Measurements from ENCODE around the gene RRM1. TPM values are rescaled to one million over a fixed set of nuclear protein-coding genes. Genes with fewer than 3 reads are reported as not detected.

Gene RRM1
- total and polyA plus RNA-seq, 2 of the 13 experiments (the other 11 are each of a cell fraction or from before 2014, with no cell fraction given) = 17.3 to 108 TPM

DNA sequence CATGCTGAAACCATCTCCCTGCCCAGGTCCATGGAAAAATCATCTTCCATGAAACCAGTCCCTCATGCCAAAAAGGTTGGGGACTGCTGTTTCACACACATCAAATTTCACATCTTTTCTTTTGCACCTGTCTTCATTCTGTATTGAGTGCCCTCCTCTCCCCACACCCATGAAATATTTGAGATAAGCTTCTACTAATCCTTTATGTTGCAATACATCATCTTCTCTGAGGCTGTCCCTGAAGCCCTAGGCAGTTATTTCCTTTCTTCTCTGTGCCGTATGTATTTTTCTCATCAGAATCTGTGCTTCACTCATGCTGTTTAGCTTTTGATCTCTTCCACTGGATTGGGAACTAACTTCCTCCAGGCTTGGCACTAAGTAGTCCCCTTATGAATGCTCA, 40.0 kb upstream of the RRM1 start (continued):
- TF ChIP-seq, protein P1, sequence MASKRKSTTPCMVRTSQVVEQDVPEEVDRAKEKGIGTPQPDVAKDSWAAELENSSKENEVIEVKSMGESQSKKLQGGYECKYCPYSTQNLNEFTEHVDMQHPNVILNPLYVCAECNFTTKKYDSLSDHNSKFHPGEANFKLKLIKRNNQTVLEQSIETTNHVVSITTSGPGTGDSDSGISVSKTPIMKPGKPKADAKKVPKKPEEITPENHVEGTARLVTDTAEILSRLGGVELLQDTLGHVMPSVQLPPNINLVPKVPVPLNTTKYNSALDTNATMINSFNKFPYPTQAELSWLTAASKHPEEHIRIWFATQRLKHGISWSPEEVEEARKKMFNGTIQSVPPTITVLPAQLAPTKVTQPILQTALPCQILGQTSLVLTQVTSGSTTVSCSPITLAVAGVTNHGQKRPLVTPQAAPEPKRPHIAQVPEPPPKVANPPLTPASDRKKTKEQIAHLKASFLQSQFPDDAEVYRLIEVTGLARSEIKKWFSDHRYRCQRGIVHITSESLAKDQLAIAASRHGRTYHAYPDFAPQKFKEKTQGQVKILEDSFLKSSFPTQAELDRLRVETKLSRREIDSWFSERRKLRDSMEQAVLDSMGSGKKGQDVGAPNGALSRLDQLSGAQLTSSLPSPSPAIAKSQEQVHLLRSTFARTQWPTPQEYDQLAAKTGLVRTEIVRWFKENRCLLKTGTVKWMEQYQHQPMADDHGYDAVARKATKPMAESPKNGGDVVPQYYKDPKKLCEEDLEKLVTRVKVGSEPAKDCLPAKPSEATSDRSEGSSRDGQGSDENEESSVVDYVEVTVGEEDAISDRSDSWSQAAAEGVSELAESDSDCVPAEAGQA (IDR thresholded peaks at IDR 0.05; ENCODE audit: low read depth) = no peak
- TF ChIP-seq, protein P1 (CRISPR knock-in tag; IDR thresholded peaks at IDR 0.05; ENCODE audit: borderline replicate concordance) = no peak
- TF ChIP-seq BCL6 (CRISPR knock-in tag; IDR thresholded peaks at IDR 0.05) (no peak), MTF2 (CRISPR knock-in tag; IDR thresholded peaks at IDR 0.05; ENCODE audit: borderline replicate concordance) (no peak), ZNF24 (IDR thresholded peaks at IDR 0.05) (no peak), ZNF614 (CRISPR knock-in tag; IDR thresholded peaks at IDR 0.05; ENCODE audit: borderline replicate concordance) (no peak), MYC (CRISPR knock-in tag; IDR thresholded peaks at IDR 0.05; ENCODE audit: borderline replicate concordance) (no peak)
- TF ChIP-seq, protein P2, sequence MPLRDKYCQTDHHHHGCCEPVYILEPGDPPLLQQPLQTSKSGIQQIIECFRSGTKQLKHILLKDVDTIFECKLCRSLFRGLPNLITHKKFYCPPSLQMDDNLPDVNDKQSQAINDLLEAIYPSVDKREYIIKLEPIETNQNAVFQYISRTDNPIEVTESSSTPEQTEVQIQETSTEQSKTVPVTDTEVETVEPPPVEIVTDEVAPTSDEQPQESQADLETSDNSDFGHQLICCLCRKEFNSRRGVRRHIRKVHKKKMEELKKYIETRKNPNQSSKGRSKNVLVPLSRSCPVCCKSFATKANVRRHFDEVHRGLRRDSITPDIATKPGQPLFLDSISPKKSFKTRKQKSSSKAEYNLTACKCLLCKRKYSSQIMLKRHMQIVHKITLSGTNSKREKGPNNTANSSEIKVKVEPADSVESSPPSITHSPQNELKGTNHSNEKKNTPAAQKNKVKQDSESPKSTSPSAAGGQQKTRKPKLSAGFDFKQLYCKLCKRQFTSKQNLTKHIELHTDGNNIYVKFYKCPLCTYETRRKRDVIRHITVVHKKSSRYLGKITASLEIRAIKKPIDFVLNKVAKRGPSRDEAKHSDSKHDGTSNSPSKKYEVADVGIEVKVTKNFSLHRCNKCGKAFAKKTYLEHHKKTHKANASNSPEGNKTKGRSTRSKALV (CRISPR knock-in tag; IDR thresholded peaks at IDR 0.05) = no peak
- TF ChIP-seq, protein P3, sequence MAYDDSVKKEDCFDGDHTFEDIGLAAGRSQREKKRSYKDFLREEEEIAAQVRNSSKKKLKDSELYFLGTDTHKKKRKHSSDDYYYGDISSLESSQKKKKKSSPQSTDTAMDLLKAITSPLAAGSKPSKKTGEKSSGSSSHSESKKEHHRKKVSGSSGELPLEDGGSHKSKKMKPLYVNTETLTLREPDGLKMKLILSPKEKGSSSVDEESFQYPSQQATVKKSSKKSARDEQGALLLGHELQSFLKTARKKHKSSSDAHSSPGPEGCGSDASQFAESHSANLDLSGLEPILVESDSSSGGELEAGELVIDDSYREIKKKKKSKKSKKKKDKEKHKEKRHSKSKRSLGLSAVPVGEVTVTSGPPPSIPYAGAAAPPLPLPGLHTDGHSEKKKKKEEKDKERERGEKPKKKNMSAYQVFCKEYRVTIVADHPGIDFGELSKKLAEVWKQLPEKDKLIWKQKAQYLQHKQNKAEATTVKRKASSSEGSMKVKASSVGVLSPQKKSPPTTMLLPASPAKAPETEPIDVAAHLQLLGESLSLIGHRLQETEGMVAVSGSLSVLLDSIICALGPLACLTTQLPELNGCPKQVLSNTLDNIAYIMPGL (CRISPR knock-in tag; IDR thresholded peaks at IDR 0.05; ENCODE audit: borderline replicate concordance in 1 of 2, low read depth in 1 of 2) = no peak
- TF ChIP-seq, protein P4, sequence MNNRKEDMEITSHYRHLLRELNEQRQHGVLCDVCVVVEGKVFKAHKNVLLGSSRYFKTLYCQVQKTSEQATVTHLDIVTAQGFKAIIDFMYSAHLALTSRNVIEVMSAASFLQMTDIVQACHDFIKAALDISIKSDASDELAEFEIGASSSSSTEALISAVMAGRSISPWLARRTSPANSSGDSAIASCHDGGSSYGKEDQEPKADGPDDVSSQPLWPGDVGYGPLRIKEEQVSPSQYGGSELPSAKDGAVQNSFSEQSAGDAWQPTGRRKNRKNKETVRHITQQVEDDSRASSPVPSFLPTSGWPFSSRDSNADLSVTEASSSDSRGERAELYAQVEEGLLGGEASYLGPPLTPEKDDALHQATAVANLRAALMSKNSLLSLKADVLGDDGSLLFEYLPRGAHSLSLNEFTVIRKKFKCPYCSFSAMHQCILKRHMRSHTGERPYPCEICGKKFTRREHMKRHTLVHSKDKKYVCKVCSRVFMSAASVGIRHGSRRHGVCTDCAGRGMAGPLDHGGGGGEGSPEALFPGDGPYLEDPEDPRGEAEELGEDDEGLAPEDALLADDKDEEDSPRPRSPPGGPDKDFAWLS (CRISPR knock-in tag; IDR thresholded peaks at IDR 0.05; ENCODE audit: borderline replicate concordance) = no peak

Measured in HepG2 (cell line).